SK-N-MC (cell line): ENCODE data around the gene SLC7A11.

ENCODE experiments used
- DNase-seq: peaks from one replicate; pipeline ENCODE4 v3.0.0-alpha.2; 2011; ENCODE audit warnings: low read depth, low spot score
- H3K27ac ChIP-seq: fragments of 200-600 bp; sonication (generic); 2 replicates; pipeline ENCODE4 v1.5.1; 2016; ENCODE audit warnings: mixed run types
- H3K36me3 ChIP-seq: fragments of 200-600 bp; sonication (generic); 2 replicates; pipeline ENCODE4 v1.6.1; 2017; ENCODE audit warnings: antibody characterized with exemption, low read length, mixed read lengths; ENCODE audit not compliant: insufficient read depth
- H3K4me3 ChIP-seq: fragments of 200-600 bp; sonication (generic); 2 replicates; pipeline ENCODE4 v1.5.1; 2016
- H3K9ac ChIP-seq: fragments of 200-600 bp; sonication (generic); 2 replicates; pipeline ENCODE4 v1.8.0; 2017; ENCODE audit warnings: mixed run types, mixed read lengths; ENCODE audit not compliant: insufficient read length
- H3K9me3 ChIP-seq: fragments of 200-600 bp; sonication (generic); 2 replicates; pipeline ENCODE4 v1.6.1; 2017; ENCODE audit warnings: low read depth, mild to moderate bottlenecking, antibody characterized with exemption, low read length, moderate library complexity, mixed read lengths
- EZH2 ChIP-seq: fragments of 200-600 bp; sonication (generic); IDR thresholded peaks from one replicate; pipeline ENCODE4 v1.6.1; 2017; ENCODE audit warnings: antibody characterized with exemption
- FOXP2 ChIP-seq: optimal IDR thresholded peaks from 2 replicates; pipeline ENCODE3; 2011; ENCODE audit warnings: mild to moderate bottlenecking, moderate library complexity; ENCODE audit not compliant: insufficient read depth; ENCODE audit errors: extremely low read length, control extremely low read depth
- POLR2AphosphoS5 ChIP-seq: IDR thresholded peaks from 2 replicates; pipeline ENCODE4 v1.6.1; 2012; ENCODE audit warnings: mild to moderate bottlenecking, low read depth, low read length, borderline replicate concordance

Gene SLC7A11

GRCh38 chr4:138267835-138268234 is 25.7 kb upstream of the SLC7A11 start:
- DNase-seq, result no peak
- no peak overlapping the region for H3K4me3 ChIP-seq
- no peaks in the 10 kb centered on the region for H3K9me3 ChIP-seq
- no peaks in the 10 kb centered on the region for H3K36me3 ChIP-seq
- H3K27ac ChIP-seq, result no peak overlapping the region
- TF ChIP-seq FOXP2 (no peak), POLR2AphosphoS5 (no peak), EZH2 (no peak)
- no peak overlapping the region for H3K9ac ChIP-seq

DNA sequence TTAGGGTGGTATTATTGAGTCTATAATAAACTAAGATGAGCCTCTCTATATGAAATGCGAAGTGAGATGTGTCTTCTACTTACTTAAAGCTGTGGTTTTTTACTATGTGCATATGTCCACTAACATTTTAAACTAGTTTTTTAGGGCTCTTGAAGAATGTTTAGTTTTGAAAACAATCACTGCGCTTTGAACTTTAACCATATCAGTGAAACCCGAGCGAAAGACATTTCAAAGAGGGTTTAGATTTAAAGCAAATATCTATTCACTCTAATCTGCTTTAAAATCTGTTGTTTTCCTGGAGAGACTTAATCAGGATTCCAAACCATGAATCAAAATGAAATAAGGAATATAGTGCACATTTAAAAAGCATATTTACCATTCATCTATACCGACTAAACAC is 24.8 kb upstream of the SLC7A11 start:
- TF ChIP-seq FOXP2 (no peak), EZH2 (no peak), POLR2AphosphoS5 (no peak)
- Histone ChIP-seq H3K4me3 (no peak overlapping the region), H3K9ac (no peak overlapping the region), H3K36me3 (no peaks in the 10 kb centered on the region), H3K27ac (no peak overlapping the region), H3K9me3 (no peaks in the 10 kb centered on the region)
- no peak for DNase-seq

DNA sequence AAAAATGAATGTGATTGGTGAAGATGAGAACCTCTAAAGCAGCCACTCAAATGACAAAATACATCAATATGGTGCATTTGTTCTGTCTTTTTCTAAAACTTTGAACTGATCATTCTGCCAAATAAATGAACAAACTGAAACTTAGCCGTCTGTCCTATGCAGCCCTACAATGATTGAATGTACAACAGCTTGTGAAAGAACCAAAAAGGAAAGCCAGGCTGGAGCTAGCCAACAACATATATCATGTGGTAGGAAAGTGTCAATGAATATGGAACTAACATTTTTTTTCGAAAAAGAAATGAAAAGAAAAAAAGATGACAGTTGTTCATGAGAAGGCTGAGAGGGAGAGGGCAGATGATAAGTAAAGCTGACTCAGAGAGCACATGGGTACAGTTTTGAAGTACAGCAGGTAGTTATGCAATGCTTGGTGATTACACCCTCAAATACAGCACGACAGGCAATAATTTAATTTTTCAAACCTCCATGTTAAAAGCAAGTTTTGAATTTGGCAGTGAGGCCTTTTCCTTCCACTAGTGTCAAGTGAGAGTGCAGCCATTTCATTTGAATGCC is 21.2 kb upstream of the SLC7A11 start:
- no peak for DNase-seq
- no peak overlapping the region for H3K27ac ChIP-seq
- no peak for TF ChIP-seq EZH2
- no peak for TF ChIP-seq POLR2AphosphoS5
- no peak for TF ChIP-seq FOXP2
- no peak overlapping the region for H3K4me3 ChIP-seq
- no peaks in the 10 kb centered on the region for H3K36me3 ChIP-seq
- H3K9ac ChIP-seq, result no peak overlapping the region
- no peaks in the 10 kb centered on the region for H3K9me3 ChIP-seq

- DNase-seq, result no peak
- H3K9ac ChIP-seq, result no peak overlapping the region
- no peak overlapping the region for H3K4me3 ChIP-seq
- H3K9me3 ChIP-seq, result no peaks in the 10 kb centered on the region
- H3K36me3 ChIP-seq, result no peaks in the 10 kb centered on the region
- no peak for TF ChIP-seq FOXP2
- TF ChIP-seq EZH2, result no peak
- no peak for TF ChIP-seq POLR2AphosphoS5
- H3K27ac ChIP-seq, result no peak overlapping the region
Measured at GRCh38 chr4:138262469-138262868, 20.3 kb upstream of the SLC7A11 start.

- H3K36me3 ChIP-seq, result no peaks in the 10 kb centered on the region
- H3K9ac ChIP-seq, result no peak overlapping the region
- H3K27ac ChIP-seq, result no peak overlapping the region
- TF ChIP-seq POLR2AphosphoS5, result no peak
- no peak for TF ChIP-seq EZH2
- TF ChIP-seq FOXP2, result no peak
- H3K9me3 ChIP-seq, result no peaks in the 10 kb centered on the region
- DNase-seq, result no peak
- no peak overlapping the region for H3K4me3 ChIP-seq
Measured at GRCh38 chr4:138262030-138262429, 19.9 kb upstream of the SLC7A11 start.

- no peak overlapping the region for H3K4me3 ChIP-seq
- no peak; the same call in 1 of the 2 replicates for TF ChIP-seq POLR2AphosphoS5
- no peak for TF ChIP-seq FOXP2
- TF ChIP-seq EZH2, result no peak
- H3K9me3 ChIP-seq, result no peaks in the 10 kb centered on the region
- peak; percentile 42 for DNase-seq
- peak overlapping the region; percentile 23; the same call in 1 of the 2 replicates for H3K27ac ChIP-seq
- no peak overlapping the region for H3K9ac ChIP-seq
- no peaks in the 10 kb centered on the region for H3K36me3 ChIP-seq
Measured at GRCh38 chr4:138259824-138260223, 17.7 kb upstream of the SLC7A11 start.

GRCh38 chr4:138259271-138259670 is 17.1 kb upstream of the SLC7A11 start:
- Histone ChIP-seq H3K9ac (no peak overlapping the region), H3K36me3 (no peaks in the 10 kb centered on the region), H3K27ac (peak overlapping the region; percentile 23; the same call in 1 of the 2 replicates), H3K4me3 (no peak overlapping the region), H3K9me3 (no peaks in the 10 kb centered on the region)
- DNase-seq, result no peak
- TF ChIP-seq FOXP2 (no peak), POLR2AphosphoS5 (no peak), EZH2 (no peak)

- no peak overlapping the region for H3K27ac ChIP-seq
- DNase-seq, result no peak
- no peak overlapping the region for H3K9ac ChIP-seq
- no peak for TF ChIP-seq POLR2AphosphoS5
- no peak for TF ChIP-seq EZH2
- no peak for TF ChIP-seq FOXP2
- H3K36me3 ChIP-seq, result no peaks in the 10 kb centered on the region
- H3K9me3 ChIP-seq, result no peaks in the 10 kb centered on the region
- no peak overlapping the region for H3K4me3 ChIP-seq
Measured at GRCh38 chr4:138256608-138257007, 14.5 kb upstream of the SLC7A11 start.

DNA sequence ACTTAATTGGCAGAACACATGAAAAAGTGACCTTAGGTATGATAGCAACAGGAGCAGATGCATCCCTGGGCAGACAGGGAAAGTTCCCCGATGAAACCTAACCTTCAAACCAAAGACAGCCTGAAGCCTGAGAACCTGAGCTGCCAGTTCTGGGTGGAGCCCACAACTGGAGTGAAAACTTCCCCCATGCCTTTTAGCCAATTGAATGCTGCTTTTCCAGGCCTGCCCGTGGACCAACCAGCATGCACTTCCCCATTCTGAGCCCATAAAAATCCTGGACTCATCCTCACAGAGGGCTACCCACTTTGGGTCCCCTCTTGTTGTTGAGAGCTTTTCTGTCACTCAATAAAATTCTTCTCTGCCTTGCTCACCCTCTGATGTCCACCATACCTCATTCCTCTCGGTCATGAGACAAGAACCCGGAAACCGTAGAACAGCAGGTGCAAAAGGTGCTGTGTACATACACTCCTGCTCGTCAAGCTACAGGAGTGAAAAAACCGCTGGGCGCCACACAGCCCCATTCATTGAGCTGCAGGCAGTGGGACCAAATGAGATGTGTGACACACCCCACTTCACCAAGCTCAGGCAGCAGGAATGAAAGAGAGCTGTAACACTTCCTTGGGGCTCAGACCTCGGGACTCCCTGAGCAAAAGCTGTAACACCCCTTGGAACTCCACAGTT is 13.9 kb upstream of the SLC7A11 start:
- no peak for TF ChIP-seq EZH2
- H3K27ac ChIP-seq, result no peak overlapping the region
- DNase-seq, result no peak
- no peaks in the 10 kb centered on the region for H3K36me3 ChIP-seq
- no peak overlapping the region for H3K4me3 ChIP-seq
- H3K9me3 ChIP-seq, result no peaks in the 10 kb centered on the region
- H3K9ac ChIP-seq, result no peak overlapping the region
